Tibial artery (tissue), 4 donors: ENCODE data around the gene OR10G3.

Experiments used
- DNase-seq, 2 donors: peaks; one replicate each; pipeline ENCODE4 v3.0.0-alpha.2; 2019
- H3K27ac ChIP-seq, 2 donors: fragments of 200-600 bp; sonication (generic) in 1 of 2; 1 replicate in 1 of 2; 2 replicates in 1 of 2; pipeline ENCODE4 v1.5.1; 2018 to 2019; ENCODE audit warnings: mild to moderate bottlenecking in 1 of 2
- H3K27me3 ChIP-seq, 2 donors: fragments of 200-600 bp; sonication (generic) in 1 of 2; one replicate each; pipeline versions ENCODE4 v1.5.1 to v1.6.0; 2016 to 2019
- H3K36me3 ChIP-seq, 3 donors: fragments of 200-600 bp; sonication (generic) in 2 of 3; one replicate each; pipeline ENCODE4 v1.5.1; 2016 to 2019; ENCODE audit warnings: mild to moderate bottlenecking in 2 of 3
- H3K4me1 ChIP-seq, 4 donors: fragments of 200-600 bp; sonication (generic) in 2 of 4; 1 replicate in 3 of 4; 2 replicates in 1 of 4; pipeline ENCODE4 v1.5.1; 2016 to 2019
- H3K4me3 ChIP-seq, 2 donors: fragments of 200-600 bp; sonication (generic) in 1 of 2; 1 replicate in 1 of 2; 2 replicates in 1 of 2; pipeline ENCODE4 v1.5.1; 2018 to 2019; ENCODE audit warnings: mild to moderate bottlenecking in 2 of 2
- H3K9me3 ChIP-seq, 3 donors: fragments of 200-600 bp; sonication (generic) in 1 of 3; one replicate each; pipeline ENCODE4 v1.5.1; 2016 to 2019
- intact Hi-C: fragments of 100-400 bp; cut with DNase I; formaldehyde crosslinking; loops from one replicate; pipeline ENCODE4 v1.15.0; 2023; ENCODE audit warnings: low total_unique reads
- TF ChIP-seq, protein P1 (sequence below), 2 experiments: fragments of 200-600 bp in 1 of 2; fragments of 450-650 bp in 1 of 2; IDR thresholded peaks; one replicate each; pipeline ENCODE4 v1.5.1; 2017 to 2019; ENCODE audit warnings: antibody characterized with exemption in 2 of 2, mild to moderate bottlenecking in 1 of 2, moderate library complexity in 1 of 2

OR10G3 gene

DNA sequence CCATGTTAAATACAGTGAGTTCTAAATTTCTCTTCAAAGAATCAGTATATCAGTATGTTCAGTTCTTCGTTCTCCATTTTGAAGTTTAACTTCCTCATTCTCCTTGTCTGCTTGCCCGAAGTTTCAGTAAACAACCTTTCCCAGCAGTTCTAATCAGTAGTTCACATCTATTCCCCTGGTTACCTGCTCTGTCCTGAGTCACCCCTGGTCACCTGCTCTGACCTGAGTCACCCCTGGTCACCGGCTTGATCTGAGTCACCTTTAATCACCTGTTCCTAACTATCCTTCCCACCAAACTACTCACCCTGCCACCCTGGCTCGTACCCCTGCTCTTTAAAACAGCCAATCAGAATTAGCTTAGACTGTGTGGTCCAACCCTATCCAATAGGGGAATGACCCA, 9.4 kb upstream of the OR10G3 start:
- H3K27ac ChIP-seq: no peak overlapping the region
- no peak overlapping the region for H3K4me3 ChIP-seq
- H3K27me3 ChIP-seq: peaks cover 0 to 5% of the 10 kb centered on the region in 2 donors
- no peaks in the 10 kb centered on the region for H3K4me1 ChIP-seq
- DNase-seq: no peak
- H3K9me3 ChIP-seq: peaks cover 0 to 15% (median 8%) of the 10 kb centered on the region in 3 donors
- H3K36me3 ChIP-seq: no peaks in the 10 kb centered on the region
- intact Hi-C loops: no loop called here
- TF ChIP-seq, protein P1, sequence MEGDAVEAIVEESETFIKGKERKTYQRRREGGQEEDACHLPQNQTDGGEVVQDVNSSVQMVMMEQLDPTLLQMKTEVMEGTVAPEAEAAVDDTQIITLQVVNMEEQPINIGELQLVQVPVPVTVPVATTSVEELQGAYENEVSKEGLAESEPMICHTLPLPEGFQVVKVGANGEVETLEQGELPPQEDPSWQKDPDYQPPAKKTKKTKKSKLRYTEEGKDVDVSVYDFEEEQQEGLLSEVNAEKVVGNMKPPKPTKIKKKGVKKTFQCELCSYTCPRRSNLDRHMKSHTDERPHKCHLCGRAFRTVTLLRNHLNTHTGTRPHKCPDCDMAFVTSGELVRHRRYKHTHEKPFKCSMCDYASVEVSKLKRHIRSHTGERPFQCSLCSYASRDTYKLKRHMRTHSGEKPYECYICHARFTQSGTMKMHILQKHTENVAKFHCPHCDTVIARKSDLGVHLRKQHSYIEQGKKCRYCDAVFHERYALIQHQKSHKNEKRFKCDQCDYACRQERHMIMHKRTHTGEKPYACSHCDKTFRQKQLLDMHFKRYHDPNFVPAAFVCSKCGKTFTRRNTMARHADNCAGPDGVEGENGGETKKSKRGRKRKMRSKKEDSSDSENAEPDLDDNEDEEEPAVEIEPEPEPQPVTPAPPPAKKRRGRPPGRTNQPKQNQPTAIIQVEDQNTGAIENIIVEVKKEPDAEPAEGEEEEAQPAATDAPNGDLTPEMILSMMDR (IDR thresholded peaks at IDR 0.05): no peak

DNA sequence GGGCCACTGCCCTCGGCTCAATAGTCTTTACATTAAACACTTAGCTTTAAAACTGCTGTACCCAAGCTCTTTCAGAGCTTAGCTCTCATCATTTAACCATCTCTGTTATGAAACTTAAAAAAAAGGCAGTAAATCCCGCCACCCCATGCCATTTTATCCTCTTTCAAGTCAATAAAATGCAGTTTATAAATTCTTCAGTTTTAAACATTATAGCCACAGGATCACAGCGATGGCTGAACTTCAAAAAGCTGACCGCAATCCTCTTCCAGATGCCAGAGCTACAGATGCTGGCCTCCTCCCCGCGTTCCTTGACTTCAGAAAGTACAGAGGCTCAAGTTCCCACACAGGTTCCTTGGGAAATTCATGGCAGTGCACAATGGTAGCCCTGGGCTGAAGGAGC, 4.2 kb downstream of the OR10G3 start:
- TF ChIP-seq, protein P1 (IDR thresholded peaks at IDR 0.05): no peak
- Histone ChIP-seq H3K27me3 (peaks cover 0 to 4% of the 10 kb centered on the region in 2 donors), H3K36me3 (no peaks in the 10 kb centered on the region), H3K4me3 (no peak overlapping the region), H3K27ac (no peak overlapping the region), H3K9me3 (peaks cover 0 to 10% (median 0%) of the 10 kb centered on the region in 3 donors), H3K4me1 (no peaks in the 10 kb centered on the region)
- DNase-seq: no peak
- intact Hi-C loops: no loop called here

DNA sequence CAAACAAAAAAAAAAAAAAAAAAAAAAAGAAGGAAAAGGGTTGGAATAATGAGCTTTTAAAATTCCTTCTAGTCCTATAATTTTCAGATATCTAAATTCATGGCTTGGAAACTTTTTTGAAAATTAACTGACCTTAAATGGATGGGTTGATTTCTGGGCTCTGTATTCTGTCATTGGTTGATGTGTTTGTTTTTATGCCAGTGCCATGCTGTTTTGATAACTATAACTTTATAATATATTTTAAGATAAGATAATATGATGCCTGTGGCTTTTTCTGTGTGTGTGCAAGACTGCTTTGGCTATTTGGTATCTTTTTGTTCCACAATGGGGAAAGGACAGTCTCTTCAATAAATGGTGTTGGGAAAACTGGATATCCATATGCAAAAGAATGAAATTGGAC, 7.3 kb downstream of the OR10G3 start:
- Histone ChIP-seq H3K27me3 (peaks cover 0 to 6% of the 10 kb centered on the region in 2 donors), H3K36me3 (no peaks in the 10 kb centered on the region), H3K9me3 (peaks cover 0 to 10% (median 0%) of the 10 kb centered on the region in 3 donors), H3K27ac (no peak overlapping the region), H3K4me3 (no peak overlapping the region), H3K4me1 (no peaks in the 10 kb centered on the region)
- intact Hi-C loops: no loop called here
- no peak for DNase-seq
- TF ChIP-seq, protein P1 (IDR thresholded peaks at IDR 0.05): no peak

DNA sequence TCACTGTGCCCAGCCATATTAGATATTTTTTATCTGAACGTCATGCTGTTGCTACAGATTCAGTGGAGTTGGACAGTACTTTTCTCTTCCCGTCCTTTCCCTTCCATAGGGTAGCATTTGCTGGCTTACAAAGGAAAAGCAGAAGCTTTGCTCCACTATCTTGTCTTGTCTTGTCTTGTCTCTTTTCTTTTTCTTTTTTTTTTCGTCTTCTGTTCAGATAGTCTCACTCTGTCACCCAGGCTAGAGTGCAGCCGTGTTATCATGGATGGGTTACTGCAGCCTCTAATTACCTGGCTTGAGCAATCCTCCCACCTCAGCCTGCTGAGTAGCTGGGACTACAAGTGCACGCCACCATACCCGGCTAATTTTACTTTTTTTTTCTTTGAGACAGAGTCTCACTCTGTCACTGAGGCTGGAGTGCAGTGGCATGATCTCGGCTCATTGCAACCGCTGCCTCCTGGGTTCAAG, 21.1 kb downstream of the OR10G3 start:
- H3K27me3 ChIP-seq: no peaks in the 10 kb centered on the region
- TF ChIP-seq, protein P1 (IDR thresholded peaks at IDR 0.05): no peak
- intact Hi-C loops: loop anchor here (5.0 kb wide), 1 partner anchor 56 kb away; no protein-coding TSS in a partner anchor
- no peaks in the 10 kb centered on the region for H3K36me3 ChIP-seq
- peaks cover 0 to 6% (median 2%) of the 10 kb centered on the region in 4 donors for H3K4me1 ChIP-seq
- no peak overlapping the region for H3K4me3 ChIP-seq
- H3K9me3 ChIP-seq: no peaks in the 10 kb centered on the region
- no peak for DNase-seq
- H3K27ac ChIP-seq: no peak overlapping the region

DNA sequence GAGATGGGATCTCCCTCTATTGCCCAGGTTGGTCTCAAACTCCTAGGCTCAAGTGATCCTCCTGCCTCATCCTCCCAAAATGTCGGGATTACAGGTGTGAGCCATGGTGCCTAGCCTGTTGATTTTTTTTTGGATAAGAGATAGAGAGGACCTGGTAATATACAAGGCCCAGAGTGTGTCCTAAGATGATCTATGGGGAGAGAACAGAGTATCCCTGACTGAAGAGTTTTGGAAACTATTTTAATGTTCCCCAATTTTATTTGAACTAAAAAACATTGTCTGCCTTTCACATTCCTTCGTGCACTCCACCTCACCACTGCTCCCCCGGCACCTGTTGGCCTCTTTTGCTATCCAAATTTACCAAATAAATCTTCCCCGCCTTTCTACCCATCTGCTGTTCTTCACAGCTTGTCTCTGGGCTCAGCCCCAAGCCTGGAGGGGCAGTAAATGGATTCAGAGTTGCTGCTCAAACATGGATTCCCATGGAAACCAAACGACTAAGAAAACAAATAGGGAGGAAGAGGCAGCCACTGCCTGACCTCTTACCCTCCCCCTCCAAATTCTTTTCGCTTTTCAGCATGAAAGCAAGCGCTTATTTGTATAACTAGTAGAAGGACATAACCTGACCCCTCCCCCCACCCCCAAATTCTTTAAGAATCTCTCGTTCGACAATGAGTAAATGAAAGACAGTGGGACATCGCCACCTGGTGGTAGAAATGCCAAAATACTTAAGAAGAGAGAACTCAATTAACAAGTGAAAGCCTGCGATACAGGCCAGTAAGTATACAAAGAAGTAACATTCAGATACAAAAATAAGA, 22.6 kb downstream of the OR10G3 start:
- intact Hi-C loops: loop anchor here (5.0 kb wide), 1 partner anchor 55 kb away; no protein-coding TSS in a partner anchor
- Histone ChIP-seq H3K27ac (peak overlapping the region; percentile 49 to 73), H3K27me3 (no peaks in the 10 kb centered on the region), H3K4me3 (peak overlapping the region; percentile 43 to 44), H3K9me3 (no peaks in the 10 kb centered on the region), H3K36me3 (no peaks in the 10 kb centered on the region), H3K4me1 (peaks cover 0 to 6% (median 2%) of the 10 kb centered on the region in 4 donors)
- peak; percentile 69 to 77 for DNase-seq
- TF ChIP-seq, protein P1 (IDR thresholded peaks at IDR 0.05): peak; percentile 58 to 77
